ENCODE data around the gene CHD9.

CHD9 gene

DNA sequence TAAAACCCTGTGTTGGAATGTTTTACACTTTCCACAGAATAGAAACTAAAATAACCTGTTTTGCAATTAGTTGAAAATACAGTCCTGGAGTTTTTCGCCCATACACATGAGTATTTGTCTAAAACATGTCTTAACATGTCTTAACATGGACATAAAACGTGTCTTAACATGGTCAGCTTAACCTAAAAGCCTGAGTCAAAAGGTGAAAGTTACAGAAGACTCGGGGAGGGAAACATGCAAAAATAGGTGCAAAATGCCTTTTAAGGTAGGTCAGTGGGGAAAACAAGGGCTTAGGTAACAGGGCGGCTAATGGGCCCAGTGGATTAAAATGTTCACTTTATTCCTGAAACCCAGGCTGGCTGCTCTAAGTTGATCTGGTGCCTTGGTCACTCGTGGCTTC lies 323.3 kb downstream of the CHD9 start:
- TF ChIP-seq OSR1 (CRISPR knock-in tag; IDR thresholded peaks at IDR 0.05) (no peak), RARB (CRISPR knock-in tag; IDR thresholded peaks at IDR 0.05) (no peak), ZFP30 (CRISPR knock-in tag; IDR thresholded peaks at IDR 0.05) (no peak), BACH2 (CRISPR knock-in tag; IDR thresholded peaks at IDR 0.05; ENCODE audit: borderline replicate concordance) (no peak), ZC3H10 (CRISPR knock-in tag; IDR thresholded peaks at IDR 0.05) (no peak), SNAI2 (CRISPR knock-in tag; IDR thresholded peaks at IDR 0.05) (no peak), ESRRG (CRISPR knock-in tag; IDR thresholded peaks at IDR 0.05) (no peak), ZNF70 (CRISPR knock-in tag; IDR thresholded peaks at IDR 0.05) (no peak), ISL1 (CRISPR knock-in tag; IDR thresholded peaks at IDR 0.05) (no peak), CSDC2 (CRISPR knock-in tag; IDR thresholded peaks at IDR 0.05) (no peak), GLIS3 (CRISPR knock-in tag; IDR thresholded peaks at IDR 0.05) (no peak), ZFP3 (CRISPR knock-in tag; IDR thresholded peaks at IDR 0.05) (no peak), ZNF8 (CRISPR knock-in tag; IDR thresholded peaks at IDR 0.05) (no peak), TOX (CRISPR knock-in tag; IDR thresholded peaks at IDR 0.05; ENCODE audit: borderline replicate concordance) (no peak), TCF4 (CRISPR knock-in tag; IDR thresholded peaks at IDR 0.05; ENCODE audit: borderline replicate concordance) (no peak), PPARA (CRISPR knock-in tag; IDR thresholded peaks at IDR 0.05; ENCODE audit: borderline replicate concordance) (no peak)
- TF ChIP-seq, protein P1, sequence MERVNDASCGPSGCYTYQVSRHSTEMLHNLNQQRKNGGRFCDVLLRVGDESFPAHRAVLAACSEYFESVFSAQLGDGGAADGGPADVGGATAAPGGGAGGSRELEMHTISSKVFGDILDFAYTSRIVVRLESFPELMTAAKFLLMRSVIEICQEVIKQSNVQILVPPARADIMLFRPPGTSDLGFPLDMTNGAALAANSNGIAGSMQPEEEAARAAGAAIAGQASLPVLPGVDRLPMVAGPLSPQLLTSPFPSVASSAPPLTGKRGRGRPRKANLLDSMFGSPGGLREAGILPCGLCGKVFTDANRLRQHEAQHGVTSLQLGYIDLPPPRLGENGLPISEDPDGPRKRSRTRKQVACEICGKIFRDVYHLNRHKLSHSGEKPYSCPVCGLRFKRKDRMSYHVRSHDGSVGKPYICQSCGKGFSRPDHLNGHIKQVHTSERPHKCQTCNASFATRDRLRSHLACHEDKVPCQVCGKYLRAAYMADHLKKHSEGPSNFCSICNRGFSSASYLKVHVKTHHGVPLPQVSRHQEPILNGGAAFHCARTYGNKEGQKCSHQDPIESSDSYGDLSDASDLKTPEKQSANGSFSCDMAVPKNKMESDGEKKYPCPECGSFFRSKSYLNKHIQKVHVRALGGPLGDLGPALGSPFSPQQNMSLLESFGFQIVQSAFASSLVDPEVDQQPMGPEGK (CRISPR knock-in tag; IDR thresholded peaks at IDR 0.05; ENCODE audit: borderline replicate concordance), result no peak
- TF ChIP-seq, protein P2, sequence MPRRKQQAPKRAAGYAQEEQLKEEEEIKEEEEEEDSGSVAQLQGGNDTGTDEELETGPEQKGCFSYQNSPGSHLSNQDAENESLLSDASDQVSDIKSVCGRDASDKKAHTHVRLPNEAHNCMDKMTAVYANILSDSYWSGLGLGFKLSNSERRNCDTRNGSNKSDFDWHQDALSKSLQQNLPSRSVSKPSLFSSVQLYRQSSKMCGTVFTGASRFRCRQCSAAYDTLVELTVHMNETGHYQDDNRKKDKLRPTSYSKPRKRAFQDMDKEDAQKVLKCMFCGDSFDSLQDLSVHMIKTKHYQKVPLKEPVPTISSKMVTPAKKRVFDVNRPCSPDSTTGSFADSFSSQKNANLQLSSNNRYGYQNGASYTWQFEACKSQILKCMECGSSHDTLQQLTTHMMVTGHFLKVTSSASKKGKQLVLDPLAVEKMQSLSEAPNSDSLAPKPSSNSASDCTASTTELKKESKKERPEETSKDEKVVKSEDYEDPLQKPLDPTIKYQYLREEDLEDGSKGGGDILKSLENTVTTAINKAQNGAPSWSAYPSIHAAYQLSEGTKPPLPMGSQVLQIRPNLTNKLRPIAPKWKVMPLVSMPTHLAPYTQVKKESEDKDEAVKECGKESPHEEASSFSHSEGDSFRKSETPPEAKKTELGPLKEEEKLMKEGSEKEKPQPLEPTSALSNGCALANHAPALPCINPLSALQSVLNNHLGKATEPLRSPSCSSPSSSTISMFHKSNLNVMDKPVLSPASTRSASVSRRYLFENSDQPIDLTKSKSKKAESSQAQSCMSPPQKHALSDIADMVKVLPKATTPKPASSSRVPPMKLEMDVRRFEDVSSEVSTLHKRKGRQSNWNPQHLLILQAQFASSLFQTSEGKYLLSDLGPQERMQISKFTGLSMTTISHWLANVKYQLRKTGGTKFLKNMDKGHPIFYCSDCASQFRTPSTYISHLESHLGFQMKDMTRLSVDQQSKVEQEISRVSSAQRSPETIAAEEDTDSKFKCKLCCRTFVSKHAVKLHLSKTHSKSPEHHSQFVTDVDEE (CRISPR knock-in tag; IDR thresholded peaks at IDR 0.05), result no peak
- TF ChIP-seq, protein P3, sequence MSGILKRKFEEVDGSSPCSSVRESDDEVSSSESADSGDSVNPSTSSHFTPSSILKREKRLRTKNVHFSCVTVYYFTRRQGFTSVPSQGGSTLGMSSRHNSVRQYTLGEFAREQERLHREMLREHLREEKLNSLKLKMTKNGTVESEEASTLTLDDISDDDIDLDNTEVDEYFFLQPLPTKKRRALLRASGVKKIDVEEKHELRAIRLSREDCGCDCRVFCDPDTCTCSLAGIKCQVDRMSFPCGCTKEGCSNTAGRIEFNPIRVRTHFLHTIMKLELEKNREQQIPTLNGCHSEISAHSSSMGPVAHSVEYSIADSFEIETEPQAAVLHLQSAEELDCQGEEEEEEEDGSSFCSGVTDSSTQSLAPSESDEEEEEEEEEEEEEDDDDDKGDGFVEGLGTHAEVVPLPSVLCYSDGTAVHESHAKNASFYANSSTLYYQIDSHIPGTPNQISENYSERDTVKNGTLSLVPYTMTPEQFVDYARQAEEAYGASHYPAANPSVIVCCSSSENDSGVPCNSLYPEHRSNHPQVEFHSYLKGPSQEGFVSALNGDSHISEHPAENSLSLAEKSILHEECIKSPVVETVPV (CRISPR knock-in tag; IDR thresholded peaks at IDR 0.05), result no peak
- ATAC-seq, result no peak

Measured in SK-N-SH treated with all-trans-retinoic acid at 6 μM for 48 hours (cell line).